NCI-H510A (cell line): ENCODE results near the gene JMJD1C.
"Not testable (repeated sequence)": the region's sequence is repeated elsewhere in the genome, so short reads cannot be mapped to it uniquely, and the experiment has no call there.

Experiments used
- DNase-seq: peaks from one replicate; lab custom pipeline; 2025; lab: John Stamatoyannopoulos, UW

Gene JMJD1C, protein sequence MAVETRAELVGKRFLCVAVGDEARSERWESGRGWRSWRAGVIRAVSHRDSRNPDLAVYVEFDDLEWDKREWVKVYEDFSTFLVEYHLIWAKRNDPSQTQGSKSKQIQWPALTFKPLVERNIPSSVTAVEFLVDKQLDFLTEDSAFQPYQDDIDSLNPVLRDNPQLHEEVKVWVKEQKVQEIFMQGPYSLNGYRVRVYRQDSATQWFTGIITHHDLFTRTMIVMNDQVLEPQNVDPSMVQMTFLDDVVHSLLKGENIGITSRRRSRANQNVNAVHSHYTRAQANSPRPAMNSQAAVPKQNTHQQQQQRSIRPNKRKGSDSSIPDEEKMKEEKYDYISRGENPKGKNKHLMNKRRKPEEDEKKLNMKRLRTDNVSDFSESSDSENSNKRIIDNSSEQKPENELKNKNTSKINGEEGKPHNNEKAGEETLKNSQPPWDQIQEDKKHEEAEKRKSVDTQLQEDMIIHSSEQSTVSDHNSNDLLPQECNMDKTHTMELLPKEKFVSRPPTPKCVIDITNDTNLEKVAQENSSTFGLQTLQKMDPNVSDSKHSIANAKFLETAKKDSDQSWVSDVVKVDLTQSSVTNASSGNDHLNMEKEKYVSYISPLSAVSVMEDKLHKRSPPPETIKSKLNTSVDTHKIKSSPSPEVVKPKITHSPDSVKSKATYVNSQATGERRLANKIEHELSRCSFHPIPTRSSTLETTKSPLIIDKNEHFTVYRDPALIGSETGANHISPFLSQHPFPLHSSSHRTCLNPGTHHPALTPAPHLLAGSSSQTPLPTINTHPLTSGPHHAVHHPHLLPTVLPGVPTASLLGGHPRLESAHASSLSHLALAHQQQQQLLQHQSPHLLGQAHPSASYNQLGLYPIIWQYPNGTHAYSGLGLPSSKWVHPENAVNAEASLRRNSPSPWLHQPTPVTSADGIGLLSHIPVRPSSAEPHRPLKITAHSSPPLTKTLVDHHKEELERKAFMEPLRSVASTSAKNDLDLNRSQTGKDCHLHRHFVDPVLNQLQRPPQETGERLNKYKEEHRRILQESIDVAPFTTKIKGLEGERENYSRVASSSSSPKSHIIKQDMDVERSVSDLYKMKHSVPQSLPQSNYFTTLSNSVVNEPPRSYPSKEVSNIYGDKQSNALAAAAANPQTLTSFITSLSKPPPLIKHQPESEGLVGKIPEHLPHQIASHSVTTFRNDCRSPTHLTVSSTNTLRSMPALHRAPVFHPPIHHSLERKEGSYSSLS (N-terminal part only)

DNA sequence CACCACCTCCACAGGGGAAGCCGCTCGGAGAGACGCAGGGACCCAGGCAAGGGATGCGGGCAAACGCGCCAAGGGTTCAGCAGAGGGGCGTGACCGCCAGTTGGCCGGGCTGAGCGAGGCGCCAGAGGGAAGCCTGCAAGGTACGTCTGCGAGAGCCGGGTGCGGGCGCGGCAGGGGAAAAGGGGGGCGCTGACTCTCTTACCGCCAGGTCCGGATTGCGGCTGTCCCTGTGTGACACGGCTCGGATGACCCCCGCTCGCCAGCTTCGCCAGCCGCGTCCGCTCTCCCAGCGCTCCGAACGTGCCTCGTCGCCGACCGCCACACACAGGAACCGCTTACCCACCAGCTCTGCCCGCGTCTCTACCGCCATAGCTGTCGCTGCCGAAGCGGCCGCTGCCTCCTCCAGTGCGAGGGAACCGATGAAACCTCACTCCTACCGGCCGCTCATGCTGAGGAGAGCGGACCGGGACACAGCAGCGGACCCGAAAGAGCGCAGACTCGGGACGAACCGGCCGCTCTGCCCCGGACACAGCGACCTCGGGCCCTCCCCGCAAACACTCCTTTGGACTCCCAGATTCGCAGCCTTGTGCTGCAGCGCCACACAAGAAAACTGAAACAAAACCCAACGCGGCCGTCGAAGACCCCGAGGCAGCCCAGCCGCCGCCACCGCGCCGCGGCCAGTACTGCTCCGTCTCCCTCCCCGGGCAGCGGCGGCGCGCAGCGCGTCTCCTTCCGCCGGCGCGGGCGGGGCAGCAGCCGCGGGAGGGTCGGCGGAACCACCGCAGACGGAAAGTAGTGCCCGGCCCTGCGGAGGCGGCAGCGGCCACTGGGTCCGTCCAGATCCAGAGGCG, at the start of gene JMJD1C:
Gene JMJD1C (minus strand): TSS at position 685 of the 851 bp plus-strand sequence. CDS start 315 bp downstream, at position 370.
- peak; percentile 60 for DNase-seq

DNA sequence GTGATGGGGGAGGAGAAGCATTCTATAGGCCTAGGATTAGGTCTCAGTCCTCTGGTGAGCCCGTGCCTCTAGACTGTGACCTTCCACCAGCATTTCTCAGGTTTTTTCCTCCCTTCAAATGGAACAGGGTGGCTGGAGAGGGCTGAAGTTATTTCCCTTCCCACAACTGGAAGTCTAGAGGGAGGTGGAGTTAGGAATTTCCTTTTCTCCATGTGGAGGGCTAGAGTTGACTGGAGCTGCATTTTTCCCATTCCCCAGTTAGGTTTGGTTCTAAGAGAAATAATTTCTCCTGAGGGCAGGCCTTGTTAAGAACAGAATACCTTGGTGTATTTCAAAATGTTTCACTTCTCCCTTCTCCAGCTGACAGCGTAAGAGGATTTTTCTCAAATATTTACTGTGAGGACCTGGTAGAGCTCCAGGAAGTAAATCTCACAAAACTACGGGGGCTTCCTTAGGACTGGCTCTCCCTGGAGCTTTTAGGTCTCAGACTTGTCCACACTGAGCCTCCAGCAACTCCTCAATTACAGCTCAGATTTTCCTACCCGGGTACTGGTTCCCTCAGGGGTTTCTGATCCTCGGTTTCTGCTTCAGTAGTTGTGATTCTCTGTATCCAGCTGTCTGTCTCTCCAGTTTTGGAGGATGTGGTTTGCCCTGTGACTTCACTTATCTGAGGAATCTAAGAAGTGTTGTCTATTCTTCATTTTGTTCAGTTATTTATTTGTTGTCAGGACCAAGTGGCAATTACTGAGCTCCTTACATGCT, 49.4 kb upstream of the JMJD1C start:
- no peak for DNase-seq

- DNase-seq, result no peak
Measured at GRCh38 chr10:63506554-63506953, 40.8 kb upstream of the JMJD1C start.

GRCh38 chr10:63505562-63505961, 39.8 kb upstream of the JMJD1C start:
- no peak for DNase-seq

GRCh38 chr10:63504145-63504881, 38.5 kb upstream of the JMJD1C start:
- no peak for DNase-seq

- DNase-seq, result no peak
Measured at GRCh38 chr10:63503395-63503794, 37.6 kb upstream of the JMJD1C start.

DNA sequence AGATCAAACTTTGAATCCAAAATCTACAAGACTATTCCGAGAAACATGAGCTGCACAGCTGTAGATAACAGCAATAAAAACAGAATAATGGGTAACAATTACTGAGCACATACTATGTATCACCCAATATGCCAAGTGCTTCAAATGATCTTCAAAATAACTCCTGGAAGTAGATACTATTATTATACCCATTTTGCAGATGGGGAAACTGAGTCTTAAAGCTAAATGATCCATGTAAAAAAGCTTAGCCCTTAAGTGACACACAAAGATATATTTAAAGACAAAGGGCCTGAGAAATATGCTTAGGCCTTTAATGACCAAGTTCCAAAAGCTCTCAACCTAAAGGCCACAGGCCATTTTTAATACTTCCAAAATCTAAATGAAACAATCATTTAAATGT, 37.1 kb upstream of the JMJD1C start:
- DNase-seq, result no peak

- DNase-seq, result no peak
Measured at GRCh38 chr10:63501954-63502353, 36.2 kb upstream of the JMJD1C start.

DNA sequence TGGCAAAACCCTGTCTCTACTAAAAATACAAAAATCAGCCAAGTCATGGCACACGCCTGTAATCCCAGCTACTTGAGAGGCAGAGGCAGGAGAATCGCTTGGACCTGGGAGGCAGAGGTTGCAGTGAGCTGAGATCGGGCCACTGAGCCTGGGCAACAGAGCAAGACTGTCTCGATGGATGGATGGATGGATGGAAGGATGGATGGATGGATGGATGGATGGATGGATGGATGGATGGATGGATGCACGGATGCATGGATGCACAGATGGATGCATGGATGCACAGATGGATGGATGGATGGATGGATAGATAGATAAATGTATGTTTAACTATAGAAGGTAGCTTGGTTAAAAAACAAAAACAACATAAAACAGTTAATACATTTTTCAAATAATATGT, 34.8 kb upstream of the JMJD1C start:
- not testable (repeated sequence) for DNase-seq

- DNase-seq, result no peak
Measured at GRCh38 chr10:63498665-63499064, 32.9 kb upstream of the JMJD1C start.

- DNase-seq, result no peak
Measured at GRCh38 chr10:63497321-63497720, 31.5 kb upstream of the JMJD1C start.

DNA sequence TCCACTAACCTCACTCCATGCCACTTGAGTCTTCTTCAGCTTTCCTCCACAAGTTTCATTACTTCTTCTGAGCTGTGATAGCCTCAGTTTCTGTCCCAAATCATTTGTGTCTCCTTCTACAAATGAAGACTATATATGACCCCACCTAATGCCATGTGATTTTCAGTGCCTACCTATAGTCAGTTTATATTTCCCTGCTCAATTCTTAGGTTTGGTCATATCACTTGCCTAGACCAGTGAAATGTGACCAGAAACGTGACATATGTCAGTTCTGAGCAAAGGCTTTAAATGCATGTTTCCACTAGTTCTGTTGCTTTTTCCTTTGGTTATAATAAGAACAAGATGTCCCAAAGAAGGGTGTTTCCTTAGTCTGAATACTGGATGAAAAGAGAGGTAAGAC, 30.8 kb upstream of the JMJD1C start:
- no peak for DNase-seq

DNA sequence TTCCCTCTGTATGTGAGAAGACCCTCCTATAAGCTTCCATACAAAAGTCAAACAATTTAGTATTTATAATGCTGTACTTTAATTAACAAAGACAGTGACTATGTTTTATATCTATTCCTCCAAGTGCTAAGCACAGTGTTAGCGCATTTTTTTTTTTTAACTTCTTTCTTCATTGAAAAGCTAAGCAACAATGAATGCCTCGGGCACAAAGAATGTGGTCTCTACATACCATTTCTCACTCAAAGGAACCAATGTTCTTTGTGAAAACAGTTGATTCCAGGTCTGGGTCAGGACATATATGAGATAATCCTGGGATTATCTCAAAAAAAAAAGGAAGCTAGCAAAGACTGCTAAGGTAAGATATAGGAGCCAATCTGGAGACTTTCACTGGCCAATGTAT, 29.2 kb upstream of the JMJD1C start:
- DNase-seq, result no peak

- DNase-seq, result no peak
Measured at GRCh38 chr10:63493004-63493403, 27.2 kb upstream of the JMJD1C start.

DNA sequence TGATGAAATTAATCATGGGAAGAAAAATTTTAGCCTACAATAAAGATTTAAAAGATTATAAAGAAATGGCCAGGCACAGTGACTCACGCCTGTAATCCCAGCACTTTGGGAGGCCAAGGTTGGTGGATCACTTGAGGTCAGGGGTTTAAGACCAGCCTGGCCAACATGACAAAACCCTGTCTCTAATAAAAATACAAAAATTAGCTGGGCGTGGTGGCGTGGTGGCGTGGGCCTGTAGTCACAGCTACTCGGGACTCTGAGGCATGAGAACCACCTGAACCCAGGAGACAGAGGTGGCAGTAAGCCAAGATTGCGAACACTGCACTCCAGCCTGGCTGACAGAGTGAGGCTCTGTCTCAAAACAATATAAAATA, 26.5 kb upstream of the JMJD1C start:
- not testable (repeated sequence) for DNase-seq

DNA sequence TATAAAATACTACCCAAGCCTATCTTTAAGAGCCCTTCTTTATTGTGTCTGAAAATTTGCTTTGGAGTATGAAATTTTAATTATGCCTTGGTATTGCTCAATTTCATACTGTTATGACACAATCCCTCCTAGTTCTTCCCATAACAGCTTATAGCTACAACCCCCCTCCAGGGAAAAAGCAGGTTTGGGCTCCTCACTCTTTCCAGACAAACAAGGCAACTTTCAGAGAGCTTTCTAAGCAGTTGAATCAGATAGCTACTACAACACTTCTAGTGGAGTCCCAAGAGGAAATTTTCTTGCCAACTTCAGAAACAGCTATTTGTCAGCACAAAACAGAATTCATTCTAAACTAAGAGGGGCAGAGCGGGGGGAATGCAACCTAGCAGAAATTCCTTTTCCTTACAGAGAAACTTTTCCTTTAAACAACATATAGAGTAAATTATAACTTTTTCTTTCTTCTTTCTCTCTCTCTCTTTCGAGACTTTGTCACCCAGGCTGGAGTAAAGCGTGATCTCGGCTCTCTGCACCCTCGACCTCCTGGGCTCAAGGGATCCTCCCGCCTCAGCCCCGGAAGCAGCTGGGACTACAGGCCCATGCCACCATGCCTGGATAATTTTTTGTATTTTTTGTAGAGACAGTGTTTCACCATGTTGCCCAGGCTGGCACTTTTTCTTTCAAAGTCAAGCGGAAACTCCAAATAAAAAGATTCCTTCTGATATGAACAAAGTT, 26.0 kb upstream of the JMJD1C start:
- no peak for DNase-seq

DNA sequence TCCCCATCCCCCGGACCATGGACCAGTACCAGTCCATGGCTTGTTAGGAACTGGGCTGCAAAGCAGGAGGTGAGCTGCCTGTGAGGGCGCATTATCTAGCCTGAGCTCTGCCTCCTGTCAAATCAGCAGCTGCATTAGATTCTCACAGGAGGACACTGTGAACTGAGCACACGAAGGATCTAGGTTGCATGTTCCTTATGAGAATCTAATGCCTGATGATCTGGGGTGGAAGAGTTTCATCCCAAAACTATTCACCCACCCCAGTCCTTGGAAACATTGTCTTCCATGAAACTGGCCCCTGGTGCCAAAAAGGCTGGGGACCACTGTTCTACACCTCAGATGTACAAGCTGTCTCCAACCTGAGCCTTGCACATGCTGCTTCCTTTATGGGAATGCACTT, 24.1 kb upstream of the JMJD1C start:
- no peak for DNase-seq

- no peak for DNase-seq
Measured at GRCh38 chr10:63487990-63488389, 22.2 kb upstream of the JMJD1C start.

- DNase-seq, result no peak
Measured at GRCh38 chr10:63483983-63484382, 18.2 kb upstream of the JMJD1C start.
